Middle frontal gyrus (tissue), 1 donor: ENCODE results near the gene LBP.
"Not testable (repeated sequence)": the region's sequence is repeated elsewhere in the genome, so short reads cannot be mapped to it uniquely, and the experiment has no call there.

Experiments used
- DNase-seq: peaks from one replicate; pipeline ENCODE4 v3.0.0-alpha.2; 2015; ENCODE audit warnings: low spot score; ENCODE audit errors: extremely low spot score

LBP gene

GRCh38 chr20:38393259-38393658 lies 47.0 kb downstream of the LBP start:
- no peak for DNase-seq

DNA sequence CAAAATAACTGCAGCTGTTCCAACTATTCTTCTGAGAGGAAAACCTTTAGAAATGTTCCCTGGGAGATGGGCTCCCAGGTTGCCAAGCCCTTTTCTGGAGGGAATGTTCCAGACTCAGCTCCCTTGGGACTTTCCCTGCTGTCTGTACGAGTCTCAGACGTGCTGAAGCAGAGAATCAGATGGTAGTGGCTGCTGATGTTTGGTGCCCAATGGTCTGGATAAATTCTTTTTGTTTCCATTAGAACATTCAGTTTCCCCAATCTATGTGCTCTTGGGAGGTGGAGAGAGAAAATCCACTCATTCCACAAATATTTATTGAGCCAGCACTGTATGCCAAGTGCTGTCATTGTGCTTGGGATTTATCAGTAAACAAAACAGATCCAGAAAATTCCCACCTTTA lies 48.9 kb downstream of the LBP start:
- DNase-seq, result no peak

DNA sequence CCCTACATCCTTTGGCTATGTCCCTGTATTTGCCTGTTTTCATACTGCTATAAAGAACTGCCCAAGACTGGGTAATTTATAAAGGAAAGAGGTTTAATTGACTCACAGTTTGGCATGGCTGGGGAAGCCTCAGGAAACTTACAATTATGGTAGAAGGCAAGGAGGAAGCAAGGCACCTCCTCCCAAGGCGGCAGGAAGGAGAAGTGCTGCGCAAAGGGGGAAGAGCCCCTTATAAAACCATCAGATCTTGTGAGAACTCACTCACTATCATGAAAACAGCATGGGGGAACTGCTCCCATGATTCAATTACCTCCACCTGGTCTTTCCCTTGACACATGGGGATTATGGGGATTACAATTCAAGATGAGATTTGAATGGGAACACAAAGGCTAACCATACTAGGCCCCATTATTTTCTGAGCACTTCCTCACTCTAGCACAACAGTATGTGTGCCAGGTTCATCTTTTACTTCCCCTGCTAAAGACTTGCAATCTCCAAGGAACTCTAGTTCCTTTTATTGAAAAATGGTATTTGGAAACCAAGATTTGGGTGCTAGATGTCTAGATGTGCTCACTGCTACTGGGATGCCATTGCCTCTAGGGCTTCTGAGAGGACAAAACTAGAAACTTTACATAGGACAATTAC lies 49.6 kb downstream of the LBP start:
- not testable (repeated sequence) for DNase-seq

- DNase-seq, result no peak
These were observed 55.8 kb downstream of the LBP start for GRCh38 chr20:38402089-38402488.

GRCh38 chr20:38402816-38403215 lies 56.5 kb downstream of the LBP start:
- DNase-seq, result no peak

DNA sequence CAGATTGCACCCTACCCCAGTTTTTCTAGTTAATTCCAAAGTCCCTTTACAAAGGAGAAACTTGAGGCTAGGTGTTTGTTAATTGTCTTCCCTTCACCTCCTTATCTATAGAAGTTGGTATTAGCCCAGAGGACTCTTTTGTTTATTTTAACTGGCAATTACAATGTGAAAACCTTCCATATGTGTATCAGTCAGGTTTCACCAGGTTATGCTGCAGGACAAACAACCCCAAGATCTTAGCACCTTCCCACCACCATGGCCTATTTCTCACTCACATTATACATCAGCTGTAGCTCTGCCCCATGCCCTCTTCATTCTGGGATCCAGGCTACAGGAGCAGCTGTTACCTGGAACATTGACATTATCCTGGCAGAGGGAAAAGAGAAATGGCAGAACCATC lies 57.7 kb downstream of the LBP start:
- DNase-seq, result no peak

DNA sequence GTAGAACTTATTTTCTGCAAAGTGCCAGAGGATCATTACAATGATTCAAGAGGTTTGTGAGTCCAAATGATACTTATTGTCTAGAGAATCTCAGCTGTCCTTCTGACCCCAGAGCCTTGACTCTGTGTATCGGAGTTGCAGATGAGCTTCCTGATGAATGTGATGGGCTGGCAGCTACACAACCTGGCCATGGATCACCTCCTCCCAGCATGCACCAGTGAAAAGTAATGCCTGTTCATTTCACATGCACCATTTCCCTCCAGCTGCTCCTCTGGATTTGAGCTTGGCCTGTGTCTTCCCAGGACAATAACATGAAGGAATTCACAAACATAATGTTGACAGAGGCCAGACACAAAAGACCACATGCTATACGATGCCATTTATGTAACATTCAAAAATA lies 58.9 kb downstream of the LBP start:
- no peak for DNase-seq

DNA sequence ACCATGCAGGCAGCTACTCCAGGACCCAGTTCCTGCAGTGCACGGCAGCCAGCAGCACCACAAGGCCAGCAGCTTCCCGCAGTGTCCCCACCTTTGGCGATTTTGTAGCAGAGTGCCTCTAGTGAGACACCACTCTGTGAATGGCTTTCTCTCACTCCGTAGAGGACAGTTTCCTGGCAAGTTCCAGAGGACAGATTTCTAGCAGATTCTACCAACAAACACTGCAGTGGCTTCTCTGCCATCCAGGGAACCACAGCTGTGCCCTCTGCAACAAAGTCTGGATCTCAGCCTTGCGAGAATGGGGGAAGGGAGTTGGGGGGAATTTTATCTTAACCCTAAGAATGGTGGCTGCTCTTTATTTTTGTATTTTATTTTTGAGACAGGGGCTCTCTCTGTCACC lies 60.2 kb downstream of the LBP start:
- no peak for DNase-seq

- DNase-seq, result no peak
These were observed 61.0 kb downstream of the LBP start for GRCh38 chr20:38407321-38407720.

- not testable (repeated sequence) for DNase-seq
These were observed 61.5 kb downstream of the LBP start for GRCh38 chr20:38407822-38408221.

- DNase-seq, result no peak
These were observed 66.7 kb downstream of the LBP start for GRCh38 chr20:38412877-38413577.

DNA sequence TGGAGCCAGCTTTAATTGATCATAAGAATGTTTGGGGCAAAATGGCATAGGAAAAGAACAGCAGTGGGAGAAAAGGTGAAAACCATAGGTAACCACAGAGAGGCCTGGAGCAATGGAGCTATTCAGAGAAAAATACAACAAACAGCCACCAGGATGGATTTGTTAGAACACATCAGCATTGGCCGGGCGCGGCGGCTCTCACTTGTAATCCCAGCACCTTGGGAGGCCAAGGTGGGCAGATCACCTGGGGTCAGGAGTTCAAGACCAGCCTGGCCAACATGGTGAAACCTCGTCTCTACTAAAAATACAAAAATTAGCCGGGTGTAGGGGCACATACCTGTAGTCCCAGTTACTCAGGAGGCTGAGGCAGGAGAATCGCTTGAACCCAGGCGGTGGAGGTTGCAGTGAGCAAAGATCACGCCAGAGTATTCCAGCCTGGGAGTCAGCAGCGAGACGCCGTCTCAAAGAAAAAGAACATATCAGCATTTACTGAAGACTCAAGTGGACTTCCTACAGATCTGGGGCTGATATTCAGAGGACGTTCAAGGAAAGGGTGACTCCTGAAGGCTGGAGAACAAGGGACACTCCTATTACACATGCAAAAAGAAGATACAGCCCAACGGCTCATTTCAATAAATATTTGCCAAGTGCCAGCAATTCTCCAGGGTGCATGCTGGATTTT lies 68.6 kb downstream of the LBP start:
- DNase-seq, result no peak

DNA sequence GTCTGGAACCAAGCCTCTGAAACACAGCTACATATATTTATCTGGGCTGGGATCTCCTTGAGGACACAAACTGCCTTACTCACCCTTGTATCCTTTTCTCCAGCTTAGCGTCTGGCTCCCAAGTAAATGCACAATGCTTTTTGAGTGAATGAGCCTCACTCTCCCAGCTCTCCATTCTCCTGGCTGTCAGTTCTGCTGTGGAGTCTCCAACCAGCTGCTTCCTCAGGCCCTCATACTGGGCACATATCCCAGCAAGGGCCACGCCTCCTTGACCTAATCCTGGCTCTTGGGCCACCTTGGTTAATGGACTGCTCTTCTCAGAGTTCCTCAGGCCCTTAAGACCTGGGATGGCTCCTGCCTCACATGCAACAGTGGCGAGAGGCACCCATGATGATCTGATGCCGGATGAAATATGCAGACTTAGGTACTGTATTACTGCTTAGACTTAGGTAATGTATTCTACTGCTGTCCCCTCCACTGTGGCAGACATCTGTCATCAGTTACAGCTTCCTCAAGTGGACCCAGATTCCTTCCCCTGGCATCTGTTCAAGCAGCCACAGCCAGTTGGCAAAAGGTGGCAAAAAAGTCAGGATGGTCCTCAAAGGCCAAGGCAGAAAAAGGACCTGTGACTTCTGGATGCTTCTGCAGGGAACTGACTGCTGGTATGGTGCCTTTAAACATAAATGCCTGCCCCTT lies 72.4 kb downstream of the LBP start:
- no peak for DNase-seq

- DNase-seq, result no peak
These were observed 74.3 kb downstream of the LBP start for GRCh38 chr20:38420388-38421085.

GRCh38 chr20:38421915-38422314 lies 75.6 kb downstream of the LBP start:
- no peak for DNase-seq

DNA sequence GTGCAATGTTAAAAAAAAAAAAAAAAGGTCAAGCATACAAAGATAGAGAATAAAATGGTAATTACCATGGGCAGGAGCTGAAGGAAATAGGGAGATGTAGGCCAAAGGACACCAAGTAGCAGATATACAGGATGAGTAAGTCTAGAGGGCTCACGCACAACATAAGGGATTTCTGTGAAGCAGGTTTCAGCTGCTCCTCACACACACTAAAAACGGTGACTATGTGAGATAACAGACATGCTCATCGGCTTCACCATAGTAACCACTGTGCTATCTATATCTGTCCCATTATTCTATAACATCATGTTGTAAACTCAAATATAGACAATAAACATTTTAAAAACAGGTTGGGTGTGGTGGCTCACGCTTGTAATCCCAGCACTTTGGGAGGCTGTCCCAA lies 77.3 kb downstream of the LBP start:
- DNase-seq, result no peak

- DNase-seq, result no peak
These were observed 78.1 kb downstream of the LBP start for GRCh38 chr20:38424401-38424800.

DNA sequence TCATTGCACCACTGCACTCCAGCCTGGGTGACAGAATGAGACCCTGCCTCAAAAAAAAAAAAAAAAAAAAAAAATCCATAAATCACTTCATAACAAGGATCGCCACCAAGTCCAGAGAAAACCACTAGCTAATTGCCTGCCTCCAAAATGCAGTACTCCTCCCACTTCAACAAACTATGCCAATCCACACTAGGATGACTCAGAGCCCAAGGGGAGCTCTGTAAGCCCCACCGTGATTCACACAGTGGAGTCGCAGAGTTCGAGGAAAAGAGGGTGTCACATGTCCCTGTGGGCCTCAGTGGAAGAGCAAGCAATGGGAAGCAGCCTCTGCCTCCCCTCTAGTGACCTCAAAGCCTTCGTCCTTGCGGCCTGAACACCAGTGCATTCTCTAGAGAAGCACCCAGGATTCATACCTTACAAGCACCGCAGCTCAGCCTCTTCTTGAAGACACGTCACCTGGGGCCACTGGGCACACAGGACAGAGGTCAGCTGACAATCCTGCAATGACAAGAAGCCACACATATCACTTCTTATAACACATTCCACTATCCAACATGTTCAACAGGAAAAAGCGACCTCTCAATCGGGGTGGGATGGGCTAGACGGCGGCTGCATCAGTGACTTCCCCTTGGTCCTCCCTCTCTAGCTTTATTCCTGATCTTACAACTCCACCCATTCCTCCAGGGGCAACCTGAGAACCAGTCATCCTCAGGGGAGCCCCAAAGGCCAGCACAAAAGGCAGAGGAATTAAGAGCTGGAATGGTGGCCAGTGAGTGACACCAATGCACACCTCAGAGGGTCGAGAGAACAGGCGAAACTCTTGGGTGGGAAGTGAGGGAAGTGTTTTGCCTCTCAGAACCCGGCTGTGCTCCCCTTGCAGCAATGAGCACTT lies 80.0 kb downstream of the LBP start:
- no peak for DNase-seq
